PC-9 (cell line): ENCODE results near the gene SYCE3.

Source experiments
- CTCF ChIP-seq: fragments of 200-600 bp; sonication (generic); conservative IDR thresholded peaks from 2 replicates; pipeline ENCODE4 v1.6.1; 2017; ENCODE audit warnings: mixed run types, antibody characterized with exemption, mild to moderate bottlenecking, moderate library complexity
- EZH2 ChIP-seq: fragments of 200-600 bp; sonication (generic); IDR thresholded peaks from 2 replicates; pipeline ENCODE4 v1.8.0; 2017; ENCODE audit warnings: antibody characterized with exemption, low read depth

GRCh38 chr22:50604256-50605001 is 41.7 kb upstream of the SYCE3 start:
- no peak for TF ChIP-seq CTCF
- no peak for TF ChIP-seq EZH2
